HG02970 (cell line): Measurements from ENCODE around the gene RCL1.
A peak's percentile ranks its signal among the peaks of the same experiment; 100 is the strongest.
"Not testable (repeated sequence)": the region's sequence is repeated elsewhere in the genome, so short reads cannot be mapped to it uniquely, and the experiment has no call there.

Experiments
- ATAC-seq: cut with Tn5 transposase; IDR thresholded peaks from one replicate; pipeline ENCODE4 v1.9.1; 2021; ENCODE audit warnings: mild to moderate bottlenecking, moderate library complexity, moderate number of reproducible peaks; ENCODE audit not compliant: unreplicated experiment, low FRiP score

RCL1 gene

DNA sequence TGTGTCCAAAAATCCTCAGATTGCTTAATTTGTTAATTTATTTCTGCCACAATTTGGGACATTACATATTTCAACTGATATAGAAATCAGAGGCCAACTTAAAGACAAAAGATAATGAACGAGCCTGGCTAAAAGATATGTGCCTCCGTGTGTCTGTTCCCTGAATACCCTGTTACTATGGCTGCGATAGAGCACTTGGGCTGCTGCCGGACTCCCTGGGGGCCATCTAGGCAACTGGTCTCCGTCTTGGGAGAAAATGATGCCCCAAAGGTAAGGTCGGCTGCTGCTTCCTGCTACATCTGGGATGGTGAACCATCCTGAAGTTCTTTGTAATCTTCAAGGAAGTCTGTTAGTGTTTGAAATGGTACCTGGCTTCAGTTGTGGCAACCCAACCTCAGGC lies 72.0 kb downstream of the RCL1 start:
- no peak for ATAC-seq

- ATAC-seq = no peak
These were observed 72.9 kb downstream of the RCL1 start for GRCh38 chr9:4865681-4866080.

DNA sequence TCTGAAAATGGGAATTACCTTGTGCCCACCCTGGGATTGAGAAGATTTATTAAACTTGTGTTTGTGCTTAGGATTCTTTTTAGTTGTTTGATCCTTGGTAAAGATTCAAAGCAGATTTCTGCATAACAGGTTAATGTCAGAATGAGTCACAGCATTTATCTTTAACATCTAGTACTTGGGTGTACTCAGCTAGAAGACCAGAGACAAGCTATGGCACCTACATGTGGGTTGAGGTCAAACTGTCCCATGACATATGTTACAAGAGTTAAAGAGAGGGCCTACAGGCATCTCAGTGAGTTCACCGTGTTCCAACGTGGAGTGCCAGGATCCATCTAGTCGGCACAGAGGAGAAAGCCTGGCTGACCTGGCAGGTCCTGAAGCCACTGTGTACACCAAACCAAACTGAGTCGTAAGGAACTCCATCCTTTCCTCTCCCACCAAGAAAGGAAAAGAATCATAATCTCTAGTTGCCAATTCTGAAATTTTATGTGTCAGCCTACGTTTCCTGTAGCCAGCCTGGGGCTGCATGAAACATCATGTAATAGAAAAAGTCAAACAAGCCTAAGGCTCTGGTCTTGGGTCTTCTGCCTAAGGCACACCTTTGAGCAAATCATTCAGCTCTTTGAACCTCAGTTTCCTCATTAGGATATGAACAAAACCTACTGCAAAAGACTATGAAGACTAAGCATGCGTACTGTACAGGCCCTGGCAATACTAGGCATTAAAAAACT lies 73.7 kb downstream of the RCL1 start:
- ATAC-seq = no peak

DNA sequence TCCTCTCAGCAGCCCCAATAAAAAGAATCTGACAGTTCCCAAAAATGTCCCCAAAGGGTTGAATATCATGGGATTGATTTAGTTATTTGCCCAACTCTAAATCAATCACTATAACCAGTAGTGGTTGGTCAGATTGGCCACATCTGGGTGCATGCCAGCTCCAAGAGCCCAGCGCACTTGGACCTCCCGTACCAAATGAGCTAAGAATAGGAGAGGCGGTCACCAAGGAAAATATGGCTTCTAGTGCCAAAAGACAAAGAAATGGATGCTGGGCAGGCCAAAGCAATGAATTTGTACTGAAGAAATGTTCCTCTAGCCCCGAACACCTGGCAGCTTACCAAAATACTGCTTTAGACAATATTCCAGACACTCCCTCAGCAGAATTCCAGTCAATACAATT lies 80.3 kb downstream of the RCL1 start:
- no peak for ATAC-seq

- no peak for ATAC-seq
These were observed 82.8 kb downstream of the RCL1 start for GRCh38 chr9:4875559-4875958.

DNA sequence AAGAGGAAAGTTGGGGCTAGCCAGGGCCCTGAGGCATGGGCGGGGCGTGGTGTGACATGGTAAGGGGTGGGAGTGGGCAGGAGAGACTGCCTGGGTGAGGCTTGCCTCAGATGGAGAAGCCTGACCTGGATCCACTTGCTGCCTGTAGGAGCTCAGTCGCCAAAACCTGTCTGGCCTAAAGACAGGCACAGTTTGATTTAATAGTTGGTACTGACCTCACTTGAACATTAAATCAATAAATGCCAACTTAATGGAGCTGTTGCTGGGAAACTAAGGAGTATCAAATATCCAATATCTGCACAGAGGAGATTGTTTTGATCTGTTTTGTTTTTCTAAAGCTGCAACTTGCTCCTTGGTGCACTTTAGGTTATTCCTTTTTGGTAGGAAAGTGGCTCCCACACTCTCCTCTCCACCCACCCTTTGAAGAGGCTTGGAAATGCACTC lies 86.4 kb downstream of the RCL1 start:
- ATAC-seq = no peak

- ATAC-seq = no peak
These were observed 90.7 kb downstream of the RCL1 start for GRCh38 chr9:4883326-4883873.

GRCh38 chr9:4886698-4887097 lies 94.0 kb downstream of the RCL1 start:
- ATAC-seq = peak; percentile 94

- ATAC-seq = no peak
These were observed 94.8 kb downstream of the RCL1 start for GRCh38 chr9:4887556-4887955.

DNA sequence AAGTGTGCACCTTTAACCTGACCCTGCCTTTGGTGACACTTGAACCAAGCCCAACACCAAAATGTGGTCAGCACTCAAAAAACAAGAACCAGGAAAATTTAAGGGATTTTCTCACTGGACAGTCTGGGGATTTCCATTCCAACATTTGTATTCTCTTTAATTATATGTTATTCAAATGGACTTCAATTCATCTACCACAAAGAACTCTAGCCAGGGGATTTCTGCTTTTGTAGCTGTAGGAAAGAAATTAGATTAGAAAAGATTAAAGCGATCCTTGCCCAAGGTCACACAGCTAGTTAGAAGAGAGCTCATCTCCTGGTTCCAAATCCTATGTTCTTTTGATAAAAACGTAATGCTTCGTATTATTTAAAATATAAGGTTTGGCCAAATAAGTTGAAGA lies 97.5 kb downstream of the RCL1 start:
- ATAC-seq = no peak

DNA sequence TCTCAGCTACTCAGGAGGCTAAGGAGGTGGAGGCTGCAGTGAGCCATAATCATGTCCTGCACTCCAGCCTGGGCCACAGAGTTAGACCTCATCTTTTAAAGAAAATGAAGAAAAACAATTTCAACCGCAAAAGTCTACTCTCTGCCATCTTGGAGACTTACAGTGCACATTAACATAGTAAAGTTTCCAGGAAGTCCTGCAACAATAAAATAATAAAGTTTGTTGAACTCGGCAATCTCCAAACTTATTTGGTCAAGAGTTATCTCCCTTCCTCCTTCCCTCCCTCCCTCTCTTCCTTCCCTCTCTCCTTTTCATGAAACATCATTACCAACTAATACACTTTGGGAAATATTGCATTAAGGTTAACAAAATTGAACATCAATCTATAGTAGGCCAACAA lies 98.2 kb downstream of the RCL1 start:
- no peak for ATAC-seq

GRCh38 chr9:4891674-4892073 lies 98.9 kb downstream of the RCL1 start:
- ATAC-seq = no peak

DNA sequence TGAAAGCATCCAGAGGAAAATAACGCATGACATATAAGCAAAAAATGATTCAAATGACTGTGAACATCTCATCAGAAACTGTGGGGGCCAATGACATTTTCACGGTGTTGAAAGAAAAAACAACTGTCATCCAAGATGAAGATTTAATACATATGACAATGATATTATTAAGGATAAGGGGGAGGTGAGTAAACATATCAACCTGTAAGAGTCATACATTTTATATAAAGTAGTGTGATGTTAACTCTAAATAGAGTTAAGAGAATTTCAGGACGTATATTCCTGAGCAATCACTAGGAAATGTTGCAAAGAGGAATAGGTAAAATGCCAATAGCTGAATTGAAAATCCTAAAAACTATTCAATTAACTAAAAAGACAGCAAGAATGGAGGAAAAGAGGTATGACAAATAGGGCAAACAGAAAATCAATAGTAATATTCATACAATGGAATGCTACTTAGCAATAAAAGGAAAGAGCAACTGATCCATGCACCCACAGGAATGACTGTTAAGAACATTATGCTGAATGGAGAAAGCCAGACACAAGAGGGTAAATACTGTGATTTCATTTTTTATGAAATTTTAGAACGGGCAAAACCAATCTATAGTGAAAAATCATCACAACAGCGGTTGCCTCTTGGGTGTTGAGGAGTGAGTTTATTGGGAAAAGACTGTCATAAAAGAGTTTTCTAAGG lies 99.9 kb downstream of the RCL1 start:
- no peak for ATAC-seq

- ATAC-seq = no peak
These were observed 101.3 kb downstream of the RCL1 start for GRCh38 chr9:4894076-4894475.

DNA sequence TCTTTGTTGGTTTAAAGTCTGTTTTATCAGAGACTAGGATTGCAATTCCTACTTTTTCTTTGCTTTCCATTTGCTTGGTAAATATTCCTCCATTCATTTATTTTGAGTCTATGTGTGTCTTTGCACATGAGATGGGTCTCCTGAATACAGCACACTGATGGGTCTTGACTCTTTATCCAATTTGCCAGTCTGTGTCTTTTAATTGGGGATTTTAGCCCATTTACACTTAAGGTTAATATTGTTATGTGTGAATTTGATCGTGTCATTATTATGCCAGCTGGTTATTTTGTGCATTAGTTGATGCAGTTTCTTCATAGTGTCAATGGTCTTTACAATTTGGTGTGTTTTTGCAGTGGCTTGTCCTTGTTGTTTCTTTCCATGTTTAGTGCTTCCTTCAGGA lies 107.1 kb downstream of the RCL1 start:
- not testable (repeated sequence) for ATAC-seq

GRCh38 chr9:4901401-4902134 lies 108.8 kb downstream of the RCL1 start:
- not testable (repeated sequence) for ATAC-seq

DNA sequence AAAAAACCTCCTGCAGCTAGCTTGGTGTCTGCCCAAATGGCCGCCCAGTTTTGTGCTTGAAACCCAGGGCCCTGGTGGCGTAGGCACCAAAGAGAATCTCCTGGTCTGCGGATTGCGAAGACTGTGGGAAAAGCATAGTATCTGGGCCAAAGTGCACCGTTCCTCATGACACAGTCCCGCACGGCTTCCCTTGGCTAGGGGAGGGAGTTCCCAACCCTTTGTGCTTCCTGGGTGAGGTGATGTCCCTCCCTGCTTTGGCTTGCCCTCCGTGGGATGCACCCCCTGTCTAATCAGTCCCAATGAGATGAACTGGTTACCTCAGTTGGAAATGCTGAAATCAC lies 109.4 kb downstream of the RCL1 start:
- no peak for ATAC-seq

GRCh38 chr9:4904322-4905134 lies 111.8 kb downstream of the RCL1 start:
- no peak for ATAC-seq

DNA sequence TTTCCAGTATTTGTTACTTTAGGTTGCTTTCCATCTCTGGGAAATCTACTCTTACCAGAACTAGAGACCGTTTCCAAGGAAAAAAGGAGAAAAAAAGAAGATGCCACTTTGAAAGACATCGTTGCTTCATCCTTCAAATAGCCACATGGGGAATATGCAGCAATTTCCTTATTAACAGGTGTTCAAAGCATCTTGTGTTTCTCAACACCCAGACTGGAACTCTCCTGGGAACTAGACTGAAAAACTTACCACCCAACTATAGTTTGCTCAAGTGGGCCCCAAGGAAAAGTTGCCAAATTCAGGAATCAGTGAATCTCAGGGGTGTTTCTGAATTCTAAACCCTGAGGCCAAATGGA lies 112.4 kb downstream of the RCL1 start:
- no peak for ATAC-seq
